Measurements from ENCODE around the gene TINAGL1.

- TF ChIP-seq CTCF (IDR thresholded peaks at IDR 0.05) (no peak), POLR2AphosphoS5 (IDR thresholded peaks at IDR 0.05) (no peak)
Measured at GRCh38 chr1:31609514-31610118, 33.3 kb downstream of the TINAGL1 start.
